OCI-LY1 (cell line): ENCODE results near the gene SLC17A9.

Experiments used
- EZH2 ChIP-seq: fragments of 200-600 bp; sonication (generic), shearing (Covaris generic); IDR thresholded peaks from 2 replicates; pipeline ENCODE4 v1.8.0; 2017; ENCODE audit warnings: borderline replicate concordance, mixed run types, mild to moderate bottlenecking, antibody characterized with exemption, low read length, moderate library complexity, mixed read lengths
- TF ChIP-seq, protein P1 (sequence below): fragments of 200-600 bp; sonication (generic), shearing (Covaris generic); IDR thresholded peaks from 2 replicates; pipeline ENCODE4 v1.5.1; 2017; ENCODE audit warnings: mild to moderate bottlenecking, antibody characterized with exemption, low read length, moderate library complexity, mixed read lengths

DNA sequence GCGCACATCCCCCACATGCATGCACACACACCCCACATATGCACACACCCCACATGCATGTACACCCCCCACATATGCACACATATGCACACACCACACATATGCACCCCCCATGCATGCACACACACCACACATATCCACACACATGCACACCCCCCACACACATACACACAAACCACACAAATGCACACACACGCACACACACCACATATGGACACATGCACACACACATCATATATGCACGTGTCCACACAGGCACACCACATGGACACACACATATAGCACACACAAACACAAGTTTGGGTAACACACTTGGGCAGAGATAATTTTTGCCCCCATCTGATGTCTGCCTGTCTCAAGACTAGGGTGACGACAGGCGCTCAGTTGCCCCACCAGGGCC, 45.9 kb downstream of the SLC17A9 start:
- TF ChIP-seq, protein P1, sequence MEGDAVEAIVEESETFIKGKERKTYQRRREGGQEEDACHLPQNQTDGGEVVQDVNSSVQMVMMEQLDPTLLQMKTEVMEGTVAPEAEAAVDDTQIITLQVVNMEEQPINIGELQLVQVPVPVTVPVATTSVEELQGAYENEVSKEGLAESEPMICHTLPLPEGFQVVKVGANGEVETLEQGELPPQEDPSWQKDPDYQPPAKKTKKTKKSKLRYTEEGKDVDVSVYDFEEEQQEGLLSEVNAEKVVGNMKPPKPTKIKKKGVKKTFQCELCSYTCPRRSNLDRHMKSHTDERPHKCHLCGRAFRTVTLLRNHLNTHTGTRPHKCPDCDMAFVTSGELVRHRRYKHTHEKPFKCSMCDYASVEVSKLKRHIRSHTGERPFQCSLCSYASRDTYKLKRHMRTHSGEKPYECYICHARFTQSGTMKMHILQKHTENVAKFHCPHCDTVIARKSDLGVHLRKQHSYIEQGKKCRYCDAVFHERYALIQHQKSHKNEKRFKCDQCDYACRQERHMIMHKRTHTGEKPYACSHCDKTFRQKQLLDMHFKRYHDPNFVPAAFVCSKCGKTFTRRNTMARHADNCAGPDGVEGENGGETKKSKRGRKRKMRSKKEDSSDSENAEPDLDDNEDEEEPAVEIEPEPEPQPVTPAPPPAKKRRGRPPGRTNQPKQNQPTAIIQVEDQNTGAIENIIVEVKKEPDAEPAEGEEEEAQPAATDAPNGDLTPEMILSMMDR, result no peak
- TF ChIP-seq EZH2, result no peak
